Islet of Langerhans (tissue), 1 donor: ENCODE results near the gene STH.
"Not testable (repeated sequence)": the region's sequence is repeated elsewhere in the genome, so short reads cannot be mapped to it uniquely, and the experiment has no call there.

Source experiments
- FAIRE-seq: peaks from one replicate; lab custom pipeline; 2011; peaks lifted over from hg19 to GRCh38; lab: Jason Lieb, UNC

Gene STH

DNA sequence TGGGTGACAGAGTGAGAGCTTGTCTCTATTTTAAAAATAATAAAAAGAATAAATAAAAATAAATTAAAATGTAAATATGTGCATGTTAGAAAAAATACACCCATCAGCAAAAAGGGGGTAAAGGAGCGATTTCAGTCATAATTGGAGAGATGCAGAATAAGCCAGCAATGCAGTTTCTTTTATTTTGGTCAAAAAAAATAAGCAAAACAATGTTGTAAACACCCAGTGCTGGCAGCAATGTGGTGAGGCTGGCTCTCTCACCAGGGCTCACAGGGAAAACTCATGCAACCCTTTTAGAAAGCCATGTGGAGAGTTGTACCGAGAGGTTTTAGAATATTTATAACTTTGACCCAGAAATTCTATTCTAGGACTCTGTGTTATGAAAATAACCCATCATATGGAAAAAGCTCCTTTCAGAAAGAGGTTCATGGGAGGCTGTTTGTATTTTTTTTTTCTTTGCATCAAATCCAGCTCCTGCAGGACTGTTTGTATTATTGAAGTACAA, 8.5 kb downstream of the STH start:
- FAIRE-seq: no peak

DNA sequence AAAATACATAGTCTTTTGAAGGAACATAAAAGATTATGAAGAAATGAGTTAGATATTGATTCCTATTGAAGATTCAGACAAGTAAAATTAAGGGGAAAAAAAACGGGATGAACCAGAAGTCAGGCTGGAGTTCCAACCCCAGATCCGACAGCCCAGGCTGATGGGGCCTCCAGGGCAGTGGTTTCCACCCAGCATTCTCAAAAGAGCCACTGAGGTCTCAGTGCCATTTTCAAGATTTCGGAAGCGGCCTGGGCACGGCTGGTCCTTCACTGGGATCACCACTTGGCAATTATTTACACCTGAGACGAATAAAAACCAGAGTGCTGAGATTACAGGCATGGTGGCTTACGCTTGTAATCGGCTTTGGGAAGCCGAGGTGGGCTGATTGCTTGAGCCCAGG, 9.5 kb downstream of the STH start:
- no peak for FAIRE-seq

DNA sequence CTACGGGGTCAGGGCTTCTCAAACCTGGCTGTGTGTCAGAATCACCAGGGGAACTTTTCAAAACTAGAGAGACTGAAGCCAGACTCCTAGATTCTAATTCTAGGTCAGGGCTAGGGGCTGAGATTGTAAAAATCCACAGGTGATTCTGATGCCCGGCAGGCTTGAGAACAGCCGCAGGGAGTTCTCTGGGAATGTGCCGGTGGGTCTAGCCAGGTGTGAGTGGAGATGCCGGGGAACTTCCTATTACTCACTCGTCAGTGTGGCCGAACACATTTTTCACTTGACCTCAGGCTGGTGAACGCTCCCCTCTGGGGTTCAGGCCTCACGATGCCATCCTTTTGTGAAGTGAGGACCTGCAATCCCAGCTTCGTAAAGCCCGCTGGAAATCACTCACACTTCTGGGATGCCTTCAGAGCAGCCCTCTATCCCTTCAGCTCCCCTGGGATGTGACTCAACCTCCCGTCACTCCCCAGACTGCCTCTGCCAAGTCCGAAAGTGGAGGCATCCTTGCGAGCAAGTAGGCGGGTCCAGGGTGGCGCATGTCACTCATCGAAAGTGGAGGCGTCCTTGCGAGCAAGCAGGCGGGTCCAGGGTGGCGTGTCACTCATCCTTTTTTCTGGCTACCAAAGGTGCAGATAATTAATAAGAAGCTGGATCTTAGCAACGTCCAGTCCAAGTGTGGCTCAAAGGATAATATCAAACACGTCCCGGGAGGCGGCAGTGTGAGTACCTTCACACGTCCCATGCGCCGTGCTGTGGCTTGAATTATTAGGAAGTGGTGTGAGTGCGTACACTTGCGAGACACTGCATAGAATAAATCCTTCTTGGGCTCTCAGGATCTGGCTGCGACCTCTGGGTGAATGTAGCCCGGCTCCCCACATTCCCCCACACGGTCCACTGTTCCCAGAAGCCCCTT, 10.9 kb downstream of the STH start:
- no peak for FAIRE-seq

DNA sequence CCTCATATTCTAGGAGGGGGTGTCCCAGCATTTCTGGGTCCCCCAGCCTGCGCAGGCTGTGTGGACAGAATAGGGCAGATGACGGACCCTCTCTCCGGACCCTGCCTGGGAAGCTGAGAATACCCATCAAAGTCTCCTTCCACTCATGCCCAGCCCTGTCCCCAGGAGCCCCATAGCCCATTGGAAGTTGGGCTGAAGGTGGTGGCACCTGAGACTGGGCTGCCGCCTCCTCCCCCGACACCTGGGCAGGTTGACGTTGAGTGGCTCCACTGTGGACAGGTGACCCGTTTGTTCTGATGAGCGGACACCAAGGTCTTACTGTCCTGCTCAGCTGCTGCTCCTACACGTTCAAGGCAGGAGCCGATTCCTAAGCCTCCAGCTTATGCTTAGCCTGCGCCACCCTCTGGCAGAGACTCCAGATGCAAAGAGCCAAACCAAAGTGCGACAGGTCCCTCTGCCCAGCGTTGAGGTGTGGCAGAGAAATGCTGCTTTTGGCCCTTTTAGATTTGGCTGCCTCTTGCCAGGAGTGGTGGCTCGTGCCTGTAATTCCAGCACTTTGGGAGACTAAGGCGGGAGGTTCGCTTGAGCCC, 11.6 kb downstream of the STH start:
- no peak for FAIRE-seq

DNA sequence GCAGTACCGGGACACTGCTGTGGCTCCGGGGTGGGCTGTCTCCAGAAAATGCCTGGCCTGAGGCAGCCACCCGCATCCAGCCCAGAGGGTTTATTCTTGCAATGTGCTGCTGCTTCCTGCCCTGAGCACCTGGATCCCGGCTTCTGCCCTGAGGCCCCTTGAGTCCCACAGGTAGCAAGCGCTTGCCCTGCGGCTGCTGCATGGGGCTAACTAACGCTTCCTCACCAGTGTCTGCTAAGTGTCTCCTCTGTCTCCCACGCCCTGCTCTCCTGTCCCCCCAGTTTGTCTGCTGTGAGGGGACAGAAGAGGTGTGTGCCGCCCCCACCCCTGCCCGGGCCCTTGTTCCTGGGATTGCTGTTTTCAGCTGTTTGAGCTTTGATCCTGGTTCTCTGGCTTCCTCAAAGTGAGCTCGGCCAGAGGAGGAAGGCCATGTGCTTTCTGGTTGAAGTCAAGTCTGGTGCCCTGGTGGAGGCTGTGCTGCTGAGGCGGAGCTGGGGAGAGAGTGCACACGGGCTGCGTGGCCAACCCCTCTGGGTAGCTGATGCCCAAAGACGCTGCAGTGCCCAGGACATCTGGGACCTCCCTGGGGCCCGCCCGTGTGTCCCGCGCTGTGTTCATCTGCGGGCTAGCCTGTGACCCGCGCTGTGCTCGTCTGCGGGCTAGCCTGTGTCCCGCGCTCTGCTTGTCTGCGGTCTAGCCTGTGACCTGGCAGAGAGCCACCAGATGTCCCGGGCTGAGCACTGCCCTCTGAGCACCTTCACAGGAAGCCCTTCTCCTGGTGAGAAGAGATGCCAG, 12.9 kb downstream of the STH start:
- no peak for FAIRE-seq

DNA sequence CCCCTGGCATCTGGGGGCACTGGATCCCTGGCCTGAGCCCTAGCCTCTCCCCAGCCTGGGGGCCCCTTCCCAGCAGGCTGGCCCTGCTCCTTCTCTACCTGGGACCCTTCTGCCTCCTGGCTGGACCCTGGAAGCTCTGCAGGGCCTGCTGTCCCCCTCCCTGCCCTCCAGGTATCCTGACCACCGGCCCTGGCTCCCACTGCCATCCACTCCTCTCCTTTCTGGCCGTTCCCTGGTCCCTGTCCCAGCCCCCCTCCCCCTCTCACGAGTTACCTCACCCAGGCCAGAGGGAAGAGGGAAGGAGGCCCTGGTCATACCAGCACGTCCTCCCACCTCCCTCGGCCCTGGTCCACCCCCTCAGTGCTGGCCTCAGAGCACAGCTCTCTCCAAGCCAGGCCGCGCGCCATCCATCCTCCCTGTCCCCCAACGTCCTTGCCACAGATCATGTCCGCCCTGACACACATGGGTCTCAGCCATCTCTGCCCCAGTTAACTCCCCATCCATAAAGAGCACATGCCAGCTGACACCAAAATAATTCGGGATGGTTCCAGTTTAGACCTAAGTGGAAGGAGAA, 13.5 kb downstream of the STH start:
- FAIRE-seq: no peak

DNA sequence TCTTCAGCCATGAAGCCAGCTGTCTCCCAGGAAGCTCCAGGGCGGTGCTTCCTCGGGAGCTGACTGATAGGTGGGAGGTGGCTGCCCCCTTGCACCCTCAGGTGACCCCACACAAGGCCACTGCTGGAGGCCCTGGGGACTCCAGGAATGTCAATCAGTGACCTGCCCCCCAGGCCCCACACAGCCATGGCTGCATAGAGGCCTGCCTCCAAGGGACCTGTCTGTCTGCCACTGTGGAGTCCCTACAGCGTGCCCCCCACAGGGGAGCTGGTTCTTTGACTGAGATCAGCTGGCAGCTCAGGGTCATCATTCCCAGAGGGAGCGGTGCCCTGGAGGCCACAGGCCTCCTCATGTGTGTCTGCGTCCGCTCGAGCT, 14.1 kb downstream of the STH start:
- no peak for FAIRE-seq

DNA sequence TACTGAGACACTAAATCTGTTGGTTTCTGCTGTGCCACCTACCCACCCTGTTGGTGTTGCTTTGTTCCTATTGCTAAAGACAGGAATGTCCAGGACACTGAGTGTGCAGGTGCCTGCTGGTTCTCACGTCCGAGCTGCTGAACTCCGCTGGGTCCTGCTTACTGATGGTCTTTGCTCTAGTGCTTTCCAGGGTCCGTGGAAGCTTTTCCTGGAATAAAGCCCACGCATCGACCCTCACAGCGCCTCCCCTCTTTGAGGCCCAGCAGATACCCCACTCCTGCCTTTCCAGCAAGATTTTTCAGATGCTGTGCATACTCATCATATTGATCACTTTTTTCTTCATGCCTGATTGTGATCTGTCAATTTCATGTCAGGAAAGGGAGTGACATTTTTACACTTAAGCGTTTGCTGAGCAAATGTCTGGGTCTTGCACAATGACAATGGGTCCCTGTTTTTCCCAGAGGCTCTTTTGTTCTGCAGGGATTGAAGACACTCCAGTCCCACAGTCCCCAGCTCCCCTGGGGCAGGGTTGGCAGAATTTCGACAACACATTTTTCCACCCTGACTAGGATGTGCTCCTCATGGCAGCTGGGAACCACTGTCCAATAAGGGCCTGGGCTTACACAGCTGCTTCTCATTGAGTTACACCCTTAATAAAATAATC, 14.6 kb downstream of the STH start:
- FAIRE-seq: no peak

DNA sequence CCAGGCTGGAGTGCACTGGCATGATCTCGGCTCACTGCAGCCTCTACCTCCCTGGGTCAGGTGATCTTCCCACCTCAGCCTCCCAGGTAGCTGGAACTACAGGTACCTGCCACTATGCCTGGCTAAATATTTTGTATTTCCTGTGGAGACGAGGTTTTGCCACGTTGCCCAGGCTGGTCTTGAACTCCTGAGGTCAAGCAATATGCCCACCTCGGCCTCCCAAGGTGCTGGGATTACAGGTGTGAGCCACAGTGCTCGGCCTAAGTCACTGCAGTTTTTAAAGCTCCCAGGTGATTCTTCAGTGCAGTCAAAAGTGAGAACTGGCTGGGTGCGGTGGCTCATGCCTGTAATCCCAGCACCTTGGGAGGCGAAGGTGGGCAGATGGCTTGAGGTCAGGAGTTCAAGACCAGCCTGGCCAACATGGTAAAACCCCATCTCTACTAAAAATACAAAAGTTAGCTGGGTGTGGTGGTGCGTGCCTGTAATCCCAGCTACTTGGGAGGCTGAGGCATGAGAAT, 20.4 kb downstream of the STH start:
- not testable (repeated sequence) for FAIRE-seq

DNA sequence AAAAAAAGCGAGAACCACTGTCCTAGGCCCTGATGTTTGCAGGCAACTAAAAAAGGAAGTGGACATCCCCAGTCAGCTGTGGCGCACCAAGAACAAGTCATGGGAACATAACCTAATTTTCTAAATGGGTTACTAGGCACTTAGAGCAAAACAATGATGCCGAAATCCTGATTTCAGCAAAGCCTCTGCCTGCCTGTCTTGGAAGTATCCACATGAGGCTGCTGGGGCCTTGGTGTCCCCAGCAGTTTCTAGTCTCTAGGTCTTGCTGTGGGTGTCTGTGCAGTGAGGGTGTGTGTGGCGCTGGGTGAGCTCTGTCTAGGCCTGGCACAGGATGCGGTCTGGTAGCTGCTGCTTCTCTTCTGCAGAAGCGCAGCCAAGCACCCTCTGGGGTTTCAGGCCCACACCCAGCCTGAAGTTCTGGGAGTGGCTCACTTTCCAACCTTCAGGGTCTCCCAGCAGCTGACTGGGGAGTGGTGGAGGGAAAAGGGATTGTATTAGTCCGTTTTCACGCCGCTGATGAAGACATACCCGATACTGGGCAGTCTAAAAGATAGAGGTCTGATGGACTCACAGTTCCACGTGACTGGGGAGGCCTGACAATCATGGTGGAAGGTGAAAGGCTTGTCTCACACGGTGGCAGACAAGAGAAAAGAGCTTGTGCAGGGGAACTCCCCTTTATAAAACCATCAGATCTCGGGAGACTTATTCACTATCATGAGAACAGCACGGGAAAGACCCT, 21.1 kb downstream of the STH start:
- no peak for FAIRE-seq

DNA sequence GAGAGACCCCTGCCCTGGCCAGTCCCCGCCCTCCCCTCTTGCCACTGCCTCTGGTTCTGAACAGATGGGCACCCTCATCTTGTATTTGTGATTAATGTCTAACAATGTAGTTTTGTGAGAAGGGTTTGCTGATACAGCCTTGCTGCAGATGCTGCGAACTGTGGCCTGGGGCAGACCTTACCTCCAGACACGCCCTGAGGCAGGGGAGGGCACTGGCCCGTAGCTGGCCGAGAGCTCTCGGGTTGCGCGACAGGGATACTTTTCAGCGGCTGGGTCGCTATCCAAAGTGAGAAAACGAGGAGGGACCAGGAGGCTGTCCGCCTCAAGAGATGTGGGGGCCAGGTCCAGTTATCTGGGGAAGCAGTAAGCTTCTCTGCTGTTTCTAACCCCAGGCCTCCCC, 21.9 kb downstream of the STH start:
- no peak for FAIRE-seq

DNA sequence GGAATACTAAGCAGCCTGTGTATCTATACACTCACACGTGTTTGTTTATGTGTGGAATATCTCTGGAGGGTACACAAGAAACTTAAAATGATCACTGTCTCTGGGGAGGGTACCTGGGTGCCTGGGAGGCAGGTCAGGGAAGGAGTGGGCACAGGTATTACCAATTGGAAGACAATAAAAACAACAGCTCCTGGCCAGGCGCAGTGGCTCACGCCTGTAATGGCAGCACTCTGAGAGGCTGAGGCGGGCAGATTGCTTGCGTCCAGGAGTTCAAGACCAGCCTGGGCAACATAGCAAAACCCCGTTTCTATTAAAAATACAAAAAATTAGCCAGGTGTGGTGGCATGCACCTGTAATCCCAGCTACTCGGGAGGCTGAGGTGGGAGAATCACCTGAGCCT, 24.3 kb downstream of the STH start:
- FAIRE-seq: not testable (repeated sequence)

DNA sequence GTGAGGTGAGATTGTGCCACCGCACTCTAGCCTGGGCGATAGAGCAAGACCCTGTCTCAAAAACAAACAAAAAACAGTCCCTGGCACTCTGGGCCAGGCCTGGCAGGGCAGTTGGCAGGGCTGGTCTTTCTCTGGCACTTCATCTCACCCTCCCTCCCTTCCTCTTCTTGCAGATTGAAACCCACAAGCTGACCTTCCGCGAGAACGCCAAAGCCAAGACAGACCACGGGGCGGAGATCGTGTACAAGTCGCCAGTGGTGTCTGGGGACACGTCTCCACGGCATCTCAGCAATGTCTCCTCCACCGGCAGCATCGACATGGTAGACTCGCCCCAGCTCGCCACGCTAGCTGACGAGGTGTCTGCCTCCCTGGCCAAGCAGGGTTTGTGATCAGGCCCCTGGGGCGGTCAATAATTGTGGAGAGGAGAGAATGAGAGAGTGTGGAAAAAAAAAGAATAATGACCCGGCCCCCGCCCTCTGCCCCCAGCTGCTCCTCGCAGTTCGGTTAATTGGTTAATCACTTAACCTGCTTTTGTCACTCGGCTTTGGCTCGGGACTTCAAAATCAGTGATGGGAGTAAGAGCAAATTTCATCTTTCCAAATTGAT, 24.8 kb downstream of the STH start:
- FAIRE-seq: no peak

DNA sequence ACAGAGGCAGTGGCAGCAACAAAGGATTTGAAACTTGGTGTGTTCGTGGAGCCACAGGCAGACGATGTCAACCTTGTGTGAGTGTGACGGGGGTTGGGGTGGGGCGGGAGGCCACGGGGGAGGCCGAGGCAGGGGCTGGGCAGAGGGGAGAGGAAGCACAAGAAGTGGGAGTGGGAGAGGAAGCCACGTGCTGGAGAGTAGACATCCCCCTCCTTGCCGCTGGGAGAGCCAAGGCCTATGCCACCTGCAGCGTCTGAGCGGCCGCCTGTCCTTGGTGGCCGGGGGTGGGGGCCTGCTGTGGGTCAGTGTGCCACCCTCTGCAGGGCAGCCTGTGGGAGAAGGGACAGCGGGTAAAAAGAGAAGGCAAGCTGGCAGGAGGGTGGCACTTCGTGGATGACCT, 25.5 kb downstream of the STH start:
- no peak for FAIRE-seq

DNA sequence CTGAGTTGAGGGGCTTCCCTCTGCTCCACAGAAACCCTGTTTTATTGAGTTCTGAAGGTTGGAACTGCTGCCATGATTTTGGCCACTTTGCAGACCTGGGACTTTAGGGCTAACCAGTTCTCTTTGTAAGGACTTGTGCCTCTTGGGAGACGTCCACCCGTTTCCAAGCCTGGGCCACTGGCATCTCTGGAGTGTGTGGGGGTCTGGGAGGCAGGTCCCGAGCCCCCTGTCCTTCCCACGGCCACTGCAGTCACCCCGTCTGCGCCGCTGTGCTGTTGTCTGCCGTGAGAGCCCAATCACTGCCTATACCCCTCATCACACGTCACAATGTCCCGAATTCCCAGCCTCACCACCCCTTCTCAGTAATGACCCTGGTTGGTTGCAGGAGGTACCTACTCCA, 26.0 kb downstream of the STH start:
- FAIRE-seq: no peak

DNA sequence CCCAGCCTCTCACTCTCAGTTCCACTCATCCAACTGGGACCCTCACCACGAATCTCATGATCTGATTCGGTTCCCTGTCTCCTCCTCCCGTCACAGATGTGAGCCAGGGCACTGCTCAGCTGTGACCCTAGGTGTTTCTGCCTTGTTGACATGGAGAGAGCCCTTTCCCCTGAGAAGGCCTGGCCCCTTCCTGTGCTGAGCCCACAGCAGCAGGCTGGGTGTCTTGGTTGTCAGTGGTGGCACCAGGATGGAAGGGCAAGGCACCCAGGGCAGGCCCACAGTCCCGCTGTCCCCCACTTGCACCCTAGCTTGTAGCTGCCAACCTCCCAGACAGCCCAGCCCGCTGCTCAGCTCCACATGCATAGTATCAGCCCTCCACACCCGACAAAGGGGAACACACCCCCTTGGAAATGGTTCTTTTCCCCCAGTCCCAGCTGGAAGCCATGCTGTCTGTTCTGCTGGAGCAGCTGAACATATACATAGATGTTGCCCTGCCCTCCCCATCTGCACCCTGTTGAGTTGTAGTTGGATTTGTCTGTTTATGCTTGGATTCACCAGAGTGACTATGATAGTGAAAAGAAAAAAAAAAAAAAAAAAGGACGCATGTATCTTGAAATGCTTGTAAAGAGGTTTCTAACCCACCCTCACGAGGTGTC, 26.6 kb downstream of the STH start:
- FAIRE-seq: no peak

DNA sequence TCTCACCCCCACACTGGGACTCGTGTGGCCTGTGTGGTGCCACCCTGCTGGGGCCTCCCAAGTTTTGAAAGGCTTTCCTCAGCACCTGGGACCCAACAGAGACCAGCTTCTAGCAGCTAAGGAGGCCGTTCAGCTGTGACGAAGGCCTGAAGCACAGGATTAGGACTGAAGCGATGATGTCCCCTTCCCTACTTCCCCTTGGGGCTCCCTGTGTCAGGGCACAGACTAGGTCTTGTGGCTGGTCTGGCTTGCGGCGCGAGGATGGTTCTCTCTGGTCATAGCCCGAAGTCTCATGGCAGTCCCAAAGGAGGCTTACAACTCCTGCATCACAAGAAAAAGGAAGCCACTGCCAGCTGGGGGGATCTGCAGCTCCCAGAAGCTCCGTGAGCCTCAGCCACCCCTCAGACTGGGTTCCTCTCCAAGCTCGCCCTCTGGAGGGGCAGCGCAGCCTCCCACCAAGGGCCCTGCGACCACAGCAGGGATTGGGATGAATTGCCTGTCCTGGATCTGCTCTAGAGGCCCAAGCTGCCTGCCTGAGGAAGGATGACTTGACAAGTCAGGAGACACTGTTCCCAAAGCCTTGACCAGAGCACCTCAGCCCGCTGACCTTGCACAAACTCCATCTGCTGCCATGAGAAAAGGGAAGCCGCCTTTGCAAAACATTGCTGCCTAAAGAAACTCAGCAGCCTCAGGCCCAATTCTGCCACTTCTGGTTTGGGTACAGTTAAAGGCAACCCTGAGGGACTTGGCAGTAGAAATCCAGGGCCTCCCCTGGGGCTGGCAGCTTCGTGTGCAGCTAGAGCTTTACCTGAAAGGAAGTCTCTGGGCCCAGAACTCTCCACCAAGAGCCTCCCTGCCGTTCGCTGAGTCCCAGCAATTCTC, 27.4 kb downstream of the STH start:
- FAIRE-seq: no peak

DNA sequence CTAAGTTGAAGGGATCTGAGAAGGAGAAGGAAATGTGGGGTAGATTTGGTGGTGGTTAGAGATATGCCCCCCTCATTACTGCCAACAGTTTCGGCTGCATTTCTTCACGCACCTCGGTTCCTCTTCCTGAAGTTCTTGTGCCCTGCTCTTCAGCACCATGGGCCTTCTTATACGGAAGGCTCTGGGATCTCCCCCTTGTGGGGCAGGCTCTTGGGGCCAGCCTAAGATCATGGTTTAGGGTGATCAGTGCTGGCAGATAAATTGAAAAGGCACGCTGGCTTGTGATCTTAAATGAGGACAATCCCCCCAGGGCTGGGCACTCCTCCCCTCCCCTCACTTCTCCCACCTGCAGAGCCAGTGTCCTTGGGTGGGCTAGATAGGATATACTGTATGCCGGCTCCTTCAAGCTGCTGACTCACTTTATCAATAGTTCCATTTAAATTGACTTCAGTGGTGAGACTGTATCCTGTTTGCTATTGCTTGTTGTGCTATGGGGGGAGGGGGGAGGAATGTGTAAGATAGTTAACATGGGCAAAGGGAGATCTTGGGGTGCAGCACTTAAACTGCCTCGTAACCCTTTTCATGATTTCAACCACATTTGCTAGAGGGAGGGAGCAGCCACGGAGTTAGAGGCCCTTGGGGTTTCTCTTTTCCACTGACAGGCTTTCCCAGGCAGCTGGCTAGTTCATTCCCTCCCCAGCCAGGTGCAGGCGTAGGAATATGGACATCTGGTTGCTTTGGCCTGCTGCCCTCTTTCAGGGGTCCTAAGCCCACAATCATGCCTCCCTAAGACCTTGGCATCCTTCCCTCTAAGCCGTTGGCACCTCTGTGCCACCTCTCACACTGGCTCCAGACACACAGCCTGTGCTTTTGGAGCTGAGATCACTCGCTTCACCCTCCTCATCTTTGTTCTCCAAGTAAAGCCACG, 28.3 kb downstream of the STH start:
- no peak for FAIRE-seq
